ENCODE results near the gene RNASEL. TPM values are rescaled to one million over a fixed set of nuclear protein-coding genes. Genes with fewer than 3 reads are reported as not detected.

The RNASEL gene
- total and polyA plus RNA-seq, 5 experiments from 2014 or later, result 5.0 to 20.8 (median 10.1) TPM

DNA sequence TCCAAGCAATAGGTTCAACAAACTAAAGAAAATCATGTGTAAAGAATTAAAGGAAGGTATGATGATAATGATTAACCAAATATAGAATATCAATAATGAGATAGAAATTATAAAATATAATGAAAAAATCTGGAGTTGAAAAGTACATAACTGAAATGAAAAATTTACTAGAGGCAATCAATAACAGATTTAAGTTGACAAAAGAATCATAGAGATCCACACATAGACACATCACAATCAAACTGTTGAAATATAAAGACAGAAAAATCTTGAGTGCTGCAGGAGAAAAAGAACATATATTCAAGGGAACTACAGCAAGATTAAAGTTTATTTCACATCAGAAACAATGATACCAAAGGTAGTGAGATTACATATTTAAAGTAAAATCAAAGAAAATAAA, 63.7 kb downstream of the RNASEL start:
- no peak overlapping the region for H3K4me3 Mint-ChIP-seq
- ATAC-seq (no peak), DNase-seq (no peak)
- H3K36me3 Mint-ChIP-seq, result peaks cover 0 to 50% (median 10%) of the 10 kb centered on the region in 3 donors
- no peaks in the 10 kb centered on the region for H3K4me1 Mint-ChIP-seq
- H3K27ac Mint-ChIP-seq, result no peak overlapping the region
- POLR2A ChIA-PET, result no interaction called here
- peaks cover 17 to 54% (median 21%) of the 10 kb centered on the region in 5 donors for H3K27me3 Mint-ChIP-seq
- H3K9me3 Mint-ChIP-seq, result peaks cover 17 to 61% (median 45%) of the 10 kb centered on the region in 9 donors

Other genes starting within 250 kb of the RNASEL start
- gene GLUL, start 197.5 kb downstream of the RNASEL start, total RNA-seq, result 10 to 100 TPM; 10.2 to 12.7 TPM
- gene GLUL, start 197.5 kb downstream of the RNASEL start, polyA plus RNA-seq, result 10 to 100 TPM in 1 of 3 donors, 1 to 10 TPM in 2; 4.8 to 38.1 (median 8.3) TPM
- not detected for gene TEDDM1, start 188.6 kb downstream of the RNASEL start, total RNA-seq
- gene TEDDM1, start 188.6 kb downstream of the RNASEL start, polyA plus RNA-seq, result not detected
- gene RGSL1, start 139.1 kb downstream of the RNASEL start, total RNA-seq, result not detected
- not detected for gene RGSL1, start 139.1 kb downstream of the RNASEL start, polyA plus RNA-seq
- gene RGS16, start 15.1 kb upstream of the RNASEL start, total RNA-seq, result under 1 TPM; 0.41 to 0.49 TPM
- not detected for gene RGS16, start 15.1 kb upstream of the RNASEL start, polyA plus RNA-seq
- gene RGS8, start 95.3 kb upstream of the RNASEL start, total RNA-seq, result not detected
- gene RGS8, start 95.3 kb upstream of the RNASEL start, polyA plus RNA-seq, result not detected
- gene NPL, start 200.5 kb upstream of the RNASEL start, total RNA-seq, result 1 to 10 TPM; 4.5 to 7.7 TPM
- 1 to 10 TPM; 4.0 to 7.0 (median 6.2) TPM for gene NPL, start 200.5 kb upstream of the RNASEL start, polyA plus RNA-seq